ENCODE data around the gene PLAGL1.

The PLAGL1 gene

GRCh38 chr6:143986463-143987065 is 21.5 kb downstream of the PLAGL1 start:
- TF ChIP-seq CTCF (IDR thresholded peaks at IDR 0.05; ENCODE audit: insufficient read depth, low read depth, low read length, missing control alignments) = no peak
- no peak overlapping the region for H3K4me3 ChIP-seq (ENCODE audit: low read depth, low read length)
- no peak for DNase-seq (ENCODE audit: low read depth)

- DNase-seq (ENCODE audit: low read depth) = no peak
- no peak overlapping the region for H3K4me3 ChIP-seq (ENCODE audit: low read depth, low read length)
- no peak for TF ChIP-seq CTCF (IDR thresholded peaks at IDR 0.05; ENCODE audit: insufficient read depth, low read depth, low read length, missing control alignments)
Observed at GRCh38 chr6:143984666-143985065, 23.4 kb downstream of the PLAGL1 start.

GRCh38 chr6:143982968-143983367 is 25.1 kb downstream of the PLAGL1 start:
- DNase-seq (ENCODE audit: low read depth) = no peak
- no peak for TF ChIP-seq CTCF (IDR thresholded peaks at IDR 0.05; ENCODE audit: insufficient read depth, low read depth, low read length, missing control alignments)
- H3K4me3 ChIP-seq (ENCODE audit: low read depth, low read length) = no peak overlapping the region

GRCh38 chr6:143980921-143981320 is 27.1 kb downstream of the PLAGL1 start:
- DNase-seq (ENCODE audit: low read depth) = no peak
- no peak for TF ChIP-seq CTCF (IDR thresholded peaks at IDR 0.05; ENCODE audit: insufficient read depth, low read depth, low read length, missing control alignments)

GRCh38 chr6:143976806-143977349 is 31.2 kb downstream of the PLAGL1 start:
- H3K4me3 ChIP-seq (ENCODE audit: low read depth, low read length) = no peak overlapping the region
- no peak for DNase-seq (ENCODE audit: low read depth)
- TF ChIP-seq CTCF (IDR thresholded peaks at IDR 0.05; ENCODE audit: insufficient read depth, low read depth, low read length, missing control alignments) = no peak

More at GRCh38 chr6:143980921-143981320, 27.1 kb downstream of the PLAGL1 start:
- no peak overlapping the region for H3K4me3 ChIP-seq (ENCODE audit: low read depth, low read length)

GRCh38 chr6:143974089-143974488 is 34.0 kb downstream of the PLAGL1 start:
- TF ChIP-seq CTCF (IDR thresholded peaks at IDR 0.05; ENCODE audit: insufficient read depth, low read depth, low read length, missing control alignments) = no peak
- DNase-seq (ENCODE audit: low read depth) = no peak
- H3K4me3 ChIP-seq (ENCODE audit: low read depth, low read length) = no peak overlapping the region

Data from GM12865 (cell line).